ENCODE measurements around the gene HPSE2. TPM values are rescaled to one million over a fixed set of nuclear protein-coding genes. Genes with fewer than 3 reads are reported as not detected.

HPSE2 gene
- total and polyA plus RNA-seq, 2 donors (not counting 1 experiment from before 2014, with no cell fraction given): not detected

DNA sequence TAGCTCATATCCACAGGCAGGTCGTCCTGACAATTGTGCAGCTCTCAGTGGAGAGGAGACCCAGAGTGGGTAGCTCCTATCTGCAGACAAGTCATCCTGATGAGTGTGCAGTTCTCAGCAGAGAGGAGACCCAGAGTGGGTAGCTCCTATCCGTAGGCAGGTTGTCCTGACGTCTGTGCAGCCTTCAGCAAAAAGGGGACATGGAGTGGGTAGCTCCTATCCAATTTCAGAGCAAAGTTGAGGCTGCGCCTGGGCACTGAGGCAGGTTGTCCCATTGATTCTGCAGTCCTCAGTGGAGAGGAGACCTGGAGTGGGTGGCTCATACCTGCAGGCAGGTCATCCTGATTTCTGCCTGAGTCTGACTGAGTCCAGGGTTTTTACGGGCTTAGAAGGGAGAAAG, 111.8 kb downstream of the HPSE2 start:
- Histone ChIP-seq H3K36me3 (replicated peaks in 1 of 2; ENCODE audit: control extremely low read depth in 1 of 2, control insufficient read depth in 1 of 2, extremely low read depth in 1 of 2, insufficient read depth in 2 of 2, low read length in 1 of 2) (no peaks in the 10 kb centered on the region), H4K20me1 (ENCODE audit: control insufficient read depth, insufficient read depth, low read length, poor library complexity, severe bottlenecking) (no peaks in the 10 kb centered on the region), H3K4me1 (ENCODE audit: control insufficient read depth in 2 of 2, insufficient read depth in 2 of 2, low read length in 2 of 2) (no peaks in the 10 kb centered on the region), H3K9ac (ENCODE audit: low read length) (no peak overlapping the region), H3K9me3 (ENCODE audit: control extremely low read depth in 1 of 3, control insufficient read depth in 2 of 3, insufficient read depth in 1 of 3, low read length in 2 of 3) (peaks cover 0 to 17% (median 2%) of the 10 kb centered on the region in 3 donors), H3K4me3 (ENCODE audit: control extremely low read depth in 1 of 5, extremely low read depth in 1 of 5, insufficient read depth in 1 of 5, low read depth in 2 of 5, low read length in 4 of 5) (no peak overlapping the region), H3K27me3 (replicated peaks in 1 of 4; ENCODE audit: control extremely low read depth in 1 of 4, control insufficient read depth in 3 of 4, insufficient read depth in 4 of 4, low read length in 3 of 4) (peaks cover 0 to 4% (median 0%) of the 10 kb centered on the region in 4 experiments), H3K4me2 (replicated peaks; ENCODE audit: low read depth, low read length, poor library complexity, severe bottlenecking) (no peak overlapping the region), H2AFZ (ENCODE audit: insufficient read depth, low read depth, low read length, poor library complexity, severe bottlenecking) (no peak overlapping the region), H3K79me2 (ENCODE audit: control insufficient read depth, insufficient read depth, low read length) (no peaks in the 10 kb centered on the region), H3K27ac (ENCODE audit: low read length in 2 of 2) (no peak overlapping the region)
- POLR2A ChIA-PET: no interaction called here
- WGBS (ENCODE audit: insufficient coverage): 96% methylated on average over 5 of the region's 5 CpGs
- no peak for TF ChIP-seq EZH2 (IDR thresholded peaks at IDR 0.05; ENCODE audit: borderline replicate concordance, insufficient read depth, low read depth, low read length, poor library complexity, severe bottlenecking)
- TF ChIP-seq, protein P1, sequence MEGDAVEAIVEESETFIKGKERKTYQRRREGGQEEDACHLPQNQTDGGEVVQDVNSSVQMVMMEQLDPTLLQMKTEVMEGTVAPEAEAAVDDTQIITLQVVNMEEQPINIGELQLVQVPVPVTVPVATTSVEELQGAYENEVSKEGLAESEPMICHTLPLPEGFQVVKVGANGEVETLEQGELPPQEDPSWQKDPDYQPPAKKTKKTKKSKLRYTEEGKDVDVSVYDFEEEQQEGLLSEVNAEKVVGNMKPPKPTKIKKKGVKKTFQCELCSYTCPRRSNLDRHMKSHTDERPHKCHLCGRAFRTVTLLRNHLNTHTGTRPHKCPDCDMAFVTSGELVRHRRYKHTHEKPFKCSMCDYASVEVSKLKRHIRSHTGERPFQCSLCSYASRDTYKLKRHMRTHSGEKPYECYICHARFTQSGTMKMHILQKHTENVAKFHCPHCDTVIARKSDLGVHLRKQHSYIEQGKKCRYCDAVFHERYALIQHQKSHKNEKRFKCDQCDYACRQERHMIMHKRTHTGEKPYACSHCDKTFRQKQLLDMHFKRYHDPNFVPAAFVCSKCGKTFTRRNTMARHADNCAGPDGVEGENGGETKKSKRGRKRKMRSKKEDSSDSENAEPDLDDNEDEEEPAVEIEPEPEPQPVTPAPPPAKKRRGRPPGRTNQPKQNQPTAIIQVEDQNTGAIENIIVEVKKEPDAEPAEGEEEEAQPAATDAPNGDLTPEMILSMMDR (IDR thresholded peaks at IDR 0.05): no peak
- intact Hi-C loops (cut with micrococcal nuclease): no loop called here
- CTCF ChIA-PET: no interaction called here
- ATAC-seq (ENCODE audit: low read depth) (no peak), DNase-seq (no peak)
- H3K4me3 Mint-ChIP-seq: no peak overlapping the region
- peaks cover 17% of the 10 kb centered on the region for H3K9me3 Mint-ChIP-seq (ENCODE audit: insufficient read depth)
- H3K4me1 Mint-ChIP-seq: no peaks in the 10 kb centered on the region
- H3K27ac Mint-ChIP-seq: no peak overlapping the region
- peaks cover 15% of the 10 kb centered on the region for H3K27me3 Mint-ChIP-seq

DNA sequence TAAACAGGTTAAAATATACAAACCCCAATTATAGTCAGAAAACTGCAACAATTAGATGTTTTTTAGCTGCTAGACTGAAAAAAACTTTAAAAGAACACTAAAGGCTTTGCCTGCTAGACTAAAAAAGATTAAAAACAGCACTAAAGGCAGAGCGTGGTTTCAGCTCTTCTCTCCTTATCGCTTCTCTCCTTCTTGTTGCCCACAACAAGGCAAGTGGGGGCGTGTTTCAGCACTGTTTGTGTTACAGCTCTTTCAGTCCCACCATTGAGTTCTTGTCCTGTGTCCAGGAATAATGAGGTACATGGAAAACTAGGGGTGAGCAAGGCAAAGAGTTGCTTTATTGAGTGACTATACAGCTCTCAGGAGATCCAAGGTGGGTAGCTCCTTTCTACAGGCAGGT, 112.3 kb downstream of the HPSE2 start:
- H3K36me3 ChIP-seq (replicated peaks in 1 of 2; ENCODE audit: control extremely low read depth in 1 of 2, control insufficient read depth in 1 of 2, extremely low read depth in 1 of 2, insufficient read depth in 2 of 2, low read length in 1 of 2): no peaks in the 10 kb centered on the region
- CTCF ChIA-PET: no interaction called here
- no peaks in the 10 kb centered on the region for H3K4me1 ChIP-seq (ENCODE audit: control insufficient read depth in 2 of 2, insufficient read depth in 2 of 2, low read length in 2 of 2)

More for the DNA sequence above, 112.3 kb downstream of the HPSE2 start:
- intact Hi-C loops (cut with micrococcal nuclease): no loop called here
- Histone ChIP-seq H3K79me2 (ENCODE audit: control insufficient read depth, insufficient read depth, low read length) (no peaks in the 10 kb centered on the region), H3K27ac (ENCODE audit: low read length in 2 of 2) (no peak overlapping the region), H3K4me3 (ENCODE audit: control extremely low read depth in 1 of 5, extremely low read depth in 1 of 5, insufficient read depth in 1 of 5, low read depth in 2 of 5, low read length in 4 of 5) (no peak overlapping the region), H4K20me1 (ENCODE audit: control insufficient read depth, insufficient read depth, low read length, poor library complexity, severe bottlenecking) (no peaks in the 10 kb centered on the region), H2AFZ (ENCODE audit: insufficient read depth, low read depth, low read length, poor library complexity, severe bottlenecking) (no peak overlapping the region), H3K4me2 (replicated peaks; ENCODE audit: low read depth, low read length, poor library complexity, severe bottlenecking) (no peak overlapping the region), H3K9ac (ENCODE audit: low read length) (no peak overlapping the region), H3K9me3 (ENCODE audit: control extremely low read depth in 1 of 3, control insufficient read depth in 2 of 3, insufficient read depth in 1 of 3, low read length in 2 of 3) (peaks cover 0 to 17% (median 2%) of the 10 kb centered on the region in 3 donors), H3K27me3 (replicated peaks in 1 of 4; ENCODE audit: control extremely low read depth in 1 of 4, control insufficient read depth in 3 of 4, insufficient read depth in 4 of 4, low read length in 3 of 4) (peaks cover 0 to 4% (median 0%) of the 10 kb centered on the region in 4 experiments)
- 100% methylated on average over 1 of the region's 3 CpGs for WGBS (ENCODE audit: insufficient coverage)
- TF ChIP-seq, protein P1 (IDR thresholded peaks at IDR 0.05): no peak
- TF ChIP-seq EZH2 (IDR thresholded peaks at IDR 0.05; ENCODE audit: borderline replicate concordance, insufficient read depth, low read depth, low read length, poor library complexity, severe bottlenecking): no peak
- Mint-ChIP-seq H3K27me3 (peaks cover 15% of the 10 kb centered on the region), H3K9me3 (ENCODE audit: insufficient read depth) (peaks cover 17% of the 10 kb centered on the region), H3K4me1 (no peaks in the 10 kb centered on the region), H3K4me3 (no peak overlapping the region), H3K27ac (no peak overlapping the region)
- ATAC-seq (ENCODE audit: low read depth) (no peak), DNase-seq (no peak)
- POLR2A ChIA-PET: no interaction called here
